T follicular helper cell (primary cell): Measurements from ENCODE around the gene TCF25.

ENCODE experiments used
- DNase-seq: peaks from one replicate; pipeline ENCODE4 v3.0.0-alpha.2; 2020; ENCODE audit warnings: low read depth

Gene TCF25

DNA sequence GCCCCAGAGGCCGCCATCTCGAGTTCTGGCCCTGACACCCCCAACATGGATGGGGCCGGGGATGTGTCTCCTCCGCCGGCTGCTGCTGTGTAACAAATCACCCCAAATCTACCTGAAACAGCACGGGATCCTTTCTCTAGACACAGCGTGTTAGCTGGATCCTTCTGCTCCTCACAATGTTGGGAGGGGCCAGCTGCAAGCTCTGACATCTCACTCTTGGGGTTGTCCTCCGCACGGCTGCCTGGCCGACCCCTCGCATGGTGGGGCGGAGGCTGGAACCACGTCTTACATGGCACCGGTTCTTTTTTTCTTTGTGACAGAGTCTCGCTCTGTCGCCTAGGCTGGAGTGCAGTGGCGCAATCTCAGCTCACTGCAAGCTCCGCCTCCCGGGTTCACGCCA lies 63.6 kb downstream of the TCF25 start:
- DNase-seq: no peak

GRCh38 chr16:89938175-89938885 lies 64.9 kb downstream of the TCF25 start:
- DNase-seq: no peak

GRCh38 chr16:89944773-89945172 lies 71.4 kb downstream of the TCF25 start:
- DNase-seq: no peak

DNA sequence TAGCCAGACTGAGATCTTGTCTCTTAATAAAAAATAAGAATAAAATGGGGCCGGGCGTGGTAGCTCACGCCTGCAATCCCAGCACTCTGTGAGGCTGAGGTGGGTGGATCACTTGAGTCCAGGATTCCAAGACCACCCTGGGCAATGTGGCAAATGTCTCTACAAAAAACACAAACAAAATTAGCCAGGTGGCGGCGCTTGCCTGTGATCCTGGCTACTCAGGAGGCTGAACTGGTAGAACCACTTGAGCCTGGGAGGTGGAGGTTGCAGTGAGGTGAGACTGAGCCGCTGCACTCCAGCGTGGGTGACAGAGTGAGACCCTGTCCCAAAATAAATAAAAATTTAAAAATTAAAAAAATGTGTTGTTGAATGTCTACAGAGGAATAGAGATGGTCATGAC lies 72.3 kb downstream of the TCF25 start:
- DNase-seq: no peak

DNA sequence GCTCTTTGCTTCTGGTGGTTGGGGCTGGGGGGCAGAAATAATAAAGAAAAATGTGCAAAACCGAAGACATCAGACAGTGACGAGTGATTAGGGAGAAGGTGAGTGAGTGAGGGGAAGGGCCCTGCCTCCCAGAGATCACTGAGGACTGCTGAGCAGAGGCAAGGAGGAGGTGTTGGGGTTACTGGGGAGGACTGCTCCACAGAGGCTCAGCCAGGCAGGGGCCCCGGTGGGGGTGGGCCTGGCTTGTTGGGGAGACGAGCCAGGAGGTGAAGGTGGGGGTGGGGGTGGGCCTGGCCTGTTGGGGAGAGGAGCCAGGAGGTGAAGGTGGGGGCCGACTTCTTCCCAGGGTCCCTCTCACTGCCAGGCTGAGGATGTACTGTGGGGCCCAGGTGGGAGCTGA lies 73.1 kb downstream of the TCF25 start:
- no peak for DNase-seq

DNA sequence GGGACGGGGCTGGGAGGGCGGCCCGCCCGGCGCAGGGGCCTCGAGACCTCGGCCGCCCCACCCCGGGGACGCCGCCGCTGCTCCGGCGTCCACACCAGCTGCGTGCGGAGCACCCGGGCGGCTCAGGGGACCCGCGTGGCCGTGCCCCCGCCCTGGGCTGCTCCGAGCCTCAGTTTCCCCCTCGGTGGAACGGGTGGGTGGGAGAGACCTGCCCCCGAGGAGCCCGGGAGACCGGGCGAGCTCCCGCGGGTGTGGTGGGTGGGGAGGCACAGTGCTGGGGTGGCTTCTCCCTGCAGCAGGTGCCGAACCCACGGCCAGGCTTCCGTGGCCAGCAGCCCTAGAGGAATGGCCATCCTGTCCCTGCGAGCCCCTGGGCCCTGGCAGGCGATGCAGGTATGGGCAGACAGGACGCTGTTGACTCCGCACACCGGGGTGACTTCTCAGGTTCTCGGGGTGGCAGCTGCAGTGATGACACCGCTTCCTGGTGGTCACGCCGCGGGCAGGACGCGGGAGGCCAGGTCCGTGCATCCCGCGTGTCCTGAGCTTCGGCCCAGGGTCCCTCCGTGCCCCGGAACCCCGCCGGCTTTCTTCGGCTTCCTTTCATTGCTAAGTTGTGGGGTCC lies 75.8 kb downstream of the TCF25 start:
- DNase-seq: no peak

DNA sequence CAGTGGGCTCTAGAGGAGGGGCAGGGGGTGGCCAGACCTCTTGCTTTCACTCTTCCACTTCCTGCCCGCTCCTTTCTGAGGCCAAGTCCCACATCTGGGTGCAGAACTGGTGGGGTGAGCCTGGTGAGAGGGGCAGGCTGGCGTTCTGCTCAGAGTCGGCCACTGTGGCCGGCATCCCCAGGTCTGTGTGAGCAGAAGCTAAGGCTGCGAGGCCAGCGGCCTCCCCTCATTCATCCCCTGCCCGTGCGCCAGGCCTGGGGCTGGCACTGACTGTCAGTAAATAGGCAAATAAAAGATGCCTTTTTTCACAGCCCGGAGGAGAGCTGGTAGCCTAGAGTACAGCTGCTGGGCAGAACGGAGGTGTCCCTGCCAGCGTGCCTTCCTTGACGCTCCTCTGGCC lies 76.4 kb downstream of the TCF25 start:
- no peak for DNase-seq

GRCh38 chr16:89951509-89951908 lies 78.1 kb downstream of the TCF25 start:
- DNase-seq: no peak

- DNase-seq: no peak
These were observed 78.7 kb downstream of the TCF25 start for GRCh38 chr16:89952049-89952448.

GRCh38 chr16:89952551-89952950 lies 79.2 kb downstream of the TCF25 start:
- DNase-seq: no peak

- DNase-seq: no peak
These were observed 80.4 kb downstream of the TCF25 start for GRCh38 chr16:89953671-89954406.

DNA sequence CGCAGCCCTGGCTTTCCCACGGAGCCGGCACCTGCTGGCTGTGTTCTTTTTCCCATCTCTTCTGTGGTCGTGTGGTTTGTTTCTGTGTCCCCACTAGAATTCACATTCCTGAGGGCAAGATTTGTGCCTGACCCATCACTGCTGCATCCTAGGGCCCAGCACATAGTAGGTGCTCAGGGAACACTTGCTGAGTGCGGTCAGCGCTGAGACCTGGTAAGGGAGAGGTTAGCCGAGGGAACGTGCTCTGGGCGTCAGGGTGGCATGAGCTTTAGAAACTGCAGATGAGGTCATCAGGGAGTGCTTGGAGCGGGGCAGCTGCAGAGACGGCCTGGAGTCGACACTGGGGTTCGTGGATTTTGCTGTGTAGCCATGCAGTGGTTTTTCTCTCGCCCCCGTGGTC lies 81.1 kb downstream of the TCF25 start:
- no peak for DNase-seq

DNA sequence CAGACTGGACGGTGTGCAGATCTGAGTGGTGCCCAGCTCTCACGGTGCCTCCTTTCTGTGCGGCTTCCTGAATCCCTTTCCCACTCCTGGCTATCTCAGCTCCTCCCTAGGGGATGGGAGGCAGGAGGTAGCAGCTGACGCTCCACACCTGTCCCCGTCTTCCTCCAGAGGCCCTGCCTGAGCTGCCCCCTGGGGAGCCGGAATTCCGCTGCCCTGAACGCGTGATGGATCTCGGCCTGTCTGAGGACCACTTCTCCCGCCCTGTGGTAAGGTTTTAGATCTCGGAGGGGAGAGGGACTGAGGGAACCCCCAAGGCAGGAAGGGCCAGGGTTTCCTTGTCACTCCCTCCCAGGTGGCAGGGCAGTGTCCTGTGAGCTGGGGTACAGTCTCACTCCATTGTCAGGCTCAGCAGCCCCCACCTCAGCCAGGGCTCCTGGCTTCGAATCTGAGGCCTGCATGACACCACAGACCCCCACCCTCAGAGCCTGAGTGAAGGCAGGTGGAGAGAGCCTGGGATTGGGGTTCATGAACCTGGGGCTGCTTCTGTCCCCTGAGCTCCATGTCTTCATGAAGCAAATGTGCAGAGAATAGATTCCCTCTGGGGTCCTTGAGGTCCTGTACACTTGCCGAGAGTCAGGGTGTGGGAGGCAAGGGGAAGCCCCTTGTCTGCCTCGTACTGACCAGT lies 81.8 kb downstream of the TCF25 start:
- no peak for DNase-seq

DNA sequence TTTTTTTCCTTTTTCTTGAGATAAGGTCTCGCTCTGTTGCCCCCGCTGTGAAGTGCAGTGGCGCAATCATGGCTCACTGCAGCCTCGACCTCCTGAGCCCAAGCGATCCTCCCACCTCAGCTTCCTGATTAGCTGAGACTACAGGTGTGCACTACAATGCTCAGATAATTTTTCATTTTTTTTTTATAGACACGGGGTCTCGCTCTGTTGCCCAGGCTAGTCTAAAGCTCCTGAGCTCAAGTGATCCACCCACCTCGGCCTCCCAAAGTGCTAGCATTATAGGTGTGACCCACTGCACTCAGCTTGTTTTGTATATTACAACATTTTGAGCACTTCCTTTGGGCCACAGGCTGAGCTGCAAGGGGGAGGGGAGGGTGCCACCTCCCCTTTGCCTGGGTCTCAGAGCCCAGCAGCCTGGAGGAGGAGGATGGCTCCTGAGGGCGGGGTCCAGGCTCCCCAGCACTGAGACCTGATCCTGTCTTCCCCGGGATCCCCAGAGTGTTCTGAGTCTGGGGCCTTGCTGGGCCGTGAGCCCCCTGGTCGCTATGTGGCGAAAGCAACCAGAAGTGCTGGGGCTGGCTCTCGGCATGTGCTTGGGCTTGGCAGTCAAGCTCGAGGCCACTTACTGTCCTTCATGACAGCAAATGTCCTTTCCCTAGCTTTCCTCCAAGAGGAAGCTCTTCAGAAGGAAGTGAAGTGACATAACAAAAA lies 83.3 kb downstream of the TCF25 start:
- no peak for DNase-seq

DNA sequence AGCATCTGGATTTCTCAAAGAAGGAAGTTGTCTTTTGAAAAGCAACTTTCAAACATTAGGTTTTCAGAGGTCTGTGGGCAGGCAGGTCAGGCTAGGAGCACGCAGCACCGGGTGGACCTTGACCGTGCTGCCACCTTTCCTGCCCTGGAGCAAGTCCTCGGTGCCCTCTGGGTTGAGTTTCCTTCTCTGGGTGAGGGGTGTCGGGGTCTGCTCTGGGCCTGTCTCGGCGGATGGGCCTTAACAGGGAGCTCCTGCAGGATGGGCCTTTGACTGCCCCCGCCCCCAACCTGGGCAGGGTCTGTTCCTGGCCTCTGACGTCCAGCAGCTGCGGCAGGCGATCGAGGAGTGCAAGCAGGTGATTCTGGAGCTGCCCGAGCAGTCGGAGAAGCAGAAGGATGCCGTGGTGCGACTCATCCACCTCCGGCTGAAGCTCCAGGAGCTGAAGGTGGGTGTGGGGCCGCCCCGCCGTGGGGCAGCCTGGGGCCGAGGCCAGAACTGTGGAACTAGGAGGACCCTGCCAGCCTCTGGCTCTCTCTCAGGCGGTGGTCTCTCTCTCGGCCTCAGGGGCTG lies 83.9 kb downstream of the TCF25 start:
- DNase-seq: no peak

- no peak for DNase-seq
These were observed 84.7 kb downstream of the TCF25 start for GRCh38 chr16:89958068-89958467.

DNA sequence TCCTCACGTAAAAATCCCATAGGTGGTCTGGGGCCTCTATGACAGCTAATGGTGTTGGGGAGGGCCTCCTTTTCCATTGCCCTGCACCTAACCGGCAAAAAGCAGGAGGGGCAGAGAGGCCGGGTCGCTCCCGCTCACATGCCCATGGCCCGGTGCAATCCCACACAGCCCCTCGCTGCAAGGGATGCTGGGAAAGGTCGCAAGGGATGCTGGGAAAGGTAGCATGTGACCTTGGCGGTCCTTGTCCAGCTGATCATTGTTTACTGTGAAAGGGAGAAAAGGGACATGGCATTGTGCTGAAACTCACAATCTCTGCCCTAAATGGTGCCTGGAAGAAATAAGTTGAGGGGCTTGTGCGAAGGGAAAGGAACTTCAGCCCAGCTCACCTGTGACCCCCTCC lies 85.2 kb downstream of the TCF25 start:
- DNase-seq: no peak

DNA sequence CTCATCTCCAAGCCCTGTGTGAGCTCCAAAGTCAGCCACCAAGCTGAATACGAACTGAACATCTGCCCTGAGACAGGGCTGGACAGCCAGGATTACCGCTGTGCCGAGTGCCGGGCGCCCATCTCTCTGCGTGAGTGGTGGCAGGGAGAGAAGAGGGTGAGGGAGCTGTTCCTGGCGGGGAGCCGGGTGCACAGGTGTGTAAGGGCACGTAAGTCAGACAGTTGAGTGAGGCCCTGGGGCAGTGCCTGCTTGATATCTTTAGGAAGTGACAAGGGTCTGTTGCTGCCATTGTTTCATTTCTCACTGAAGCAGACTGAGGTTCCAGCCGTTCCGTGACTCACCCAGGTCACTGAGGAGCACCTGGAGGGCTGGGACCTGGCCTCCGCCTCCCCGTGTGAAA lies 87.6 kb downstream of the TCF25 start:
- no peak for DNase-seq
